SK-N-DZ (cell line): ENCODE measurements around the gene EIF1AY. TPM values are rescaled to one million over a fixed set of nuclear protein-coding genes. Genes with fewer than 3 reads are reported as not detected.
"Not testable (repeated sequence)": the region's sequence is repeated elsewhere in the genome, so short reads cannot be mapped to it uniquely, and the experiment has no call there.

Source experiments
- DNase-seq: peaks from one replicate; pipeline ENCODE4 v3.0.0-alpha.2; 2015; ENCODE audit warnings: low spot score
- polyA plus RNA-seq, 2 experiments: library from polyadenylated mRNA; depleted of rRNA; stranded (reverse); fragments of >200 nt; gene quantifications; 2 replicates each; pipeline ENCODE4 v1.2.3, GENCODE V29; 2014
- small RNA-seq, 2 experiments: library from RNA; depleted of rRNA; stranded (forward); fragments of <200 nt; gene quantifications; one replicate each; pipeline ENCODE3, GENCODE V24; 2014

The EIF1AY gene, protein sequence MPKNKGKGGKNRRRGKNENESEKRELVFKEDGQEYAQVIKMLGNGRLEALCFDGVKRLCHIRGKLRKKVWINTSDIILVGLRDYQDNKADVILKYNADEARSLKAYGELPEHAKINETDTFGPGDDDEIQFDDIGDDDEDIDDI
- not detected in 2 replicates for polyA plus RNA-seq (2014; cell fraction: cytosol; rRNA removed)
- not detected in 2 replicates for polyA plus RNA-seq (2014; cell fraction: nucleus; rRNA removed)

DNA sequence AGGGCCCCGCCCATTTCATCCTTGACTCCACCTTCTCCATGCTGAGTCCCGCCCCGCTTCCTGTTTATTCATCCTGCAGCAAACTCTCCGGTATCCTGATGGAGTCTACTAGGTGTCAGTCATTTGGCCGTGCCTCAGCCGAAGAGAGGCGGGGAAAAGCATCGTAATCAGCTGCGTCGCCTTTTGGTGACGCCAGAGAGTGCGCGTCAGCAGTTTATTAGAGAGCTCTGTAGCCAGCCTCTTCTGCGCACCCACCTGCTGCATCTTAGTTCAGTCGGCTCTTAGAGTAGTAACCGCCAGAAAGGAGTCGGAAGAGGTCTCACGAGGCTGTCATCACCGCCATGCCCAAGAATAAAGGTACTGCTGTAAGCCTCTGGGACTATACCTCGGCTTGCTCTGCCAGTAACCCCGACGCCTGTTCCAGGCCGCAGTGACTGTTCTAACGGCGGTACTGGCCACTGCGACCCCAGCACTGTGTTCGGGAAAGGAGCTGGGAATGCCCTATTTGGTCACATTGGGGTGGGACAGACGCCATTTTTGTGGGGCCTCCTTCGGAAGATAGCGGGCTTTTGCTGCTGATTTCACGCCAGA lies at the start of gene EIF1AY:
TSS of gene EIF1AY (plus strand) at position 246 of the 591 bp plus-strand sequence. CDS start at position 342, 96 bp downstream.
- no peak for DNase-seq

DNA sequence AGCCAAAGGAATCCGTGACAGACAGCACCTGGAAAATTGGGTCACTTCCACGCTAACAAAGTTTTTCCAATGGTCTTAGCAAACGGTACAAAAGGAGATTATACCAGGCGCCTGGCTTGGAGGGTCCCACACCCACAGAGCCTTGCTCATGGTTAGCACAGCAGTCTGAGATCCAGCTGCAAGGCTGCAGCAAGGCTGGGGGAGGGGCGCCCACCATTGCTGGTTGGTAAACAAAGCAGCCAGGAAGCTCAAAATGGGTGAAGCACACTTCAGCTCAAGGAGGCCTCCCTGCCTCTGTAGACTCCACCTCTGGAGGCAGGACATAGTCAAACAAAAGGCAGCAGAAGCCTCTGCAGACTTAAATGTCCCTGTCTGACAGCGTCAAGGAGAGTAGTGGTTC lies 47.1 kb upstream of the EIF1AY start:
- DNase-seq: no peak

DNA sequence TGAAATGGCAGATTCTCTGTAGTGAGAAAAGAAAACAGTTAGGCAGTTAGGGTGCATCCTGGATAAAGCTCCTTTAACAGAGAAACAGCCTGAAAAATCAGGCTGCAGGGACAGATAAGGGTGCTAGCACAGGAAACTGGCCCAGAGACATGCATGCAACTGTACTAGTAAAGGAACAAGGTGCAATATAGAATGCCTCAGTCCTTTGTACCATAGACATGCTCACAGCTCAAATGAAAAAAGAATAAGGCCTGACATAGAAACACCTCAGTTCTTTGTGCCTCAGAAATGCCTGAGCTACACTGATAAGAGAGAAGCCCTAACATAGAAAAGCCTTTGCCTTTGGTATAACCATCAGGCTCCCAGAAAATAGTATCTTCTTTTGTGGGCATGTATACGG lies 37.4 kb upstream of the EIF1AY start:
- DNase-seq: no peak

DNA sequence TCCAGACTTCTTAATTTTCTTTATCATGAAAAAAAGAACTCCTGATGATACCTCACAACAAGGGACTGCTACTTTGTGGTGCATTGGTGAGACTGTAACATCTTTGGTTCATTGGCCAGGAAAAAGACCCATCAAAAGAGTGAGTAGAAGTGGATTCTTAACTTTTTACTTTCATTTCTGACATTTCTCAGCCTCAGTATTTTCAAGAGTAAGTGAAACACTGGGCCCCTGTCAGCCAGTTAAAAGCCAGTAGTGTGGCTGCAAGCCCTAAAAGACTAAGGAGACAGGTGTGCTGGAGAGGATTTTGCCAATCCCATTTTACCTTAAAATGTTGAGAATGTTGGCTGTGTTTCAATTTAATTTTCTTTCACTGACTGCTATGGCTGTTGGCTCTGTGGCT lies 36.6 kb upstream of the EIF1AY start:
- no peak for DNase-seq

DNA sequence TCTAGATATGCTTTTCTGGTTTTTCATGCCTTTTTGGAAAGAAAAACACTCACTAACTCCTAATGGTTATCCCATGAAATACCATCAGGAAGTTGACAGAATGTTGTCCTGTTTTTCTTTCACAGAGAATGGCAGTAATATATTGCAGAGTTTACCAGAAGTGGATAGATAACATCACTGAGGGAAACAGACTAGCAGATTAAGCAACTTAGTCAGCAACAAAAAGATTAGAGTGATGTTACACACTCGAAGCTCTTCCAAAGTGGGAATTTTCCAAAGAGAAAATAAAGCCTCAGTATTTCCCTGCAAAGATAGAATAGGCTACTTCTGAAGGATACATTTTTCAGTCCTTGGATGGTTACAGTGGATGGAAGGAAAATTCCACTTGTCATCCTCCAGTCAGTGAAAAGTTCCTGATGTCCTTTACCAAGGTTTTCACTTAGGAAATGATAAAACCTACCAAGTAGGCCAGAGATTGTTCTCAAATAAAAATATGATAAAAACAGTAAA lies 31.1 kb upstream of the EIF1AY start:
- no peak for DNase-seq

DNA sequence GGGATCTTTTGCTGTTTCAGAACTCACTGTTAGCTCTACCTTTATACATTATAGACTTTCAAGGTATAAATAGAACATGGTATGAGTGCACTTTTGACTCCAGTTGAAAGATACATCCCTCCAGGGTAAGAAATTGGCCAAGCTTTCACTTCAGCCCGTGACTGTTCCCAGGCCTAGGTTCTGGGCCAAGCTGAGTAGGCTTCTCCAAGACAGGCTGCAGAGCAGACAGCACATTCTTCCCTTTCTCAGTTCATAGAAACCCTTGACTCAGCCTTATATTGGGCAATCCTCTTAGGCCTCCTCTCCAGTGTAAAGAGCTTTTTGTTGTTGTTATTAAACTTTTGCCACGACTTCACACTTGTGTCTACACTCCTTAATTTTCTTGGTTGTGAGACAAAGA lies 29.5 kb upstream of the EIF1AY start:
- no peak for DNase-seq

DNA sequence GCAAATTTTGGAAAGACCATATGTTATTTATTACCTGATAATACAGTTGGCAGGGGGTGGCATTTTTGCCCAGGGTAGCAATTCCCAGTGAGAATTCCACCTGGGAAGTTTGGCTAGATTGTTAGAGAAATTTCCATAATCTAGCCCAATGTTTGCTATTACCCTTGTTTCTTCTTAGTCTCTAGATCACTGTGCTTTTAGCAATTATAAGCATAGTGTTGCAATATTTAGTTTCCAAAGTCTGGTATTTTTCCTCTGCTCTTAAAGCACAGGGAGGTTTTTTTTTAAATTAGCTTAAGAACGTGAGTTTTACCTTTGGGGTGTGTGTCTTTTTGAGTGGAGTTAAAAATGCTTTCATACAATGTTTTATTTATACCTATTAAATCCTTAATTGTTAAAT lies 26.3 kb upstream of the EIF1AY start:
- DNase-seq: no peak

DNA sequence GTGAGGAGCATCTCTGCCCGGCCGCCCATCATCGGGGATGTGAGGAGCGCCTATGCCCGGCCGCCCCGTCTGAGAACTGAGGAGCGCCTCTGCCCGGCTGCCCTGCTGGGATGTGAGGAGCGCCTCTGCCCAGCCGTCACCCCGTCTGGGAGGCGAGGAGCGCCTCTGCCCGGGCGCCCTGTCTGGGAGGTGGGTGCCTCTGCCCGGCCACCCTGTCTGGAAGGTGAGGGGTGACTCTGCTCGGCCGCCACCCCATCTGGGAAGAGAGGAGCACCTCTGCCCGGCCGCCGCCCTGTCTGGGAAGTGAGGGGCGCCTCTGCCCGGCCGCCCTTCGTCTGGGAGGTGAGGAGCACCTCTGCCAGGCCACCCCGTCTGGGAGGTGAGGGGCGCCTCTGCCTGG lies 23.7 kb upstream of the EIF1AY start:
- DNase-seq: no peak

DNA sequence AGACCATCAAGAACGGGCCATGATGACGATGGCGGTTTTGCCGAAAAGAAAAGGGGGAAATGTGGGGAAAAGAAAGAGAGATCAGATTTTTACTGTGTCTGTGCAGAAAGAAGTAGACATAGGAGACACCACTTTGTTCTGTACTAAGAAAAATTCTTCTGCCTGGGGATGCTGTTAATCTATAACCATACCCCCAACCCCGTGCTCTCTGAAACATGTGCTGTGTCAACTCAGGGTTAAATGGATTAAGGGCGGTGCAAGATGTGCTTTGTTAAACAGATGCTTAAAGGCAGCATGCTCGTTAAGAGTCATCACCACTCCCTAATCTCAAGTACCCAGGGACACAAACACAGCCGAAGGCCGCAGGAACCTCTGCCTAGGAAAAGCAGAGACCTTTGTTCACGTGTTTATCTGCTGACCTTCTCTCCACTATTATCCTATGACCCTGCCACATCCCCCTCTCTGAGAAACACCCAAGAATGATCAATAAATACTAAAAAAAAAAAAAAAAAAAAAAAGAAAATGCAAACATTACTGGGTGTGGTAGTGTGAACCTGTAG lies 22.7 kb upstream of the EIF1AY start:
- DNase-seq: not testable (repeated sequence)

DNA sequence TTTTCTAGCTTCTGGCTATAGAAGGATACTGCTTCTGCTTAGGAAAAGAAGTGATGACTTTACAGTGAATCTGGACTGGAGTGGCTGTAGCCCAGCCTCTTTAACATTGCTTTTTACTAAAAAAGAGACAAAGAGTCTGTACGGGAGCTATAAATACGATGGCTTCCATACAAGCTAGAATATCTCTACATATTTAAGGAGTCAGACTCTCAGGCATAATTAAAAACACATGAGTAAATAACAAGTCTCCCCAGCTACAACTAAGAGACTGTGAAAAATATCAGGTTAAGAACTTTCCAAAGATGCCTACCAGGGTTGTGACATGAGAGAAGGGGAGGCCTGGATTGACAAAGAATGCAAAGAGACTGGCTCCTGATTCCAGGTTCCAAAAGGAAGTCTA lies 19.8 kb upstream of the EIF1AY start:
- no peak for DNase-seq

DNA sequence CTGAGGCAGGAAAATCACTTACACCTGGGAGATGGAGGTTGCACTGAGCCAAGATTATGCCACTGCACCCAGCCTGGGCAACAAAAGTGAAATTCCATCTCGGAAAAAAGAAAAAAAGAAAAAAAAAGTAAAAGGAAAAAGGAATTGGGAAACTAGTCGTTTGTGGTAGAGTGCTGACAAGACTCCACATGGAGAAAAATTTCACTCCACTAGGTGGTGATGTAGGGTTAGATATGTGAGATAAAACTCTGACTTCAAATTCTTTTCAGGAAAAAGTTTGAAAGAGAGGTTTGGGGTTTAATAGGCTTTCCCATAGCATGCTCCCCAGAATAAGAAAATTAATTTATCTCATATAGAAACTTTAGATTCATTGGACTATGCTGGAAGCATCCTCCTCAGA lies 16.9 kb upstream of the EIF1AY start:
- DNase-seq: no peak

DNA sequence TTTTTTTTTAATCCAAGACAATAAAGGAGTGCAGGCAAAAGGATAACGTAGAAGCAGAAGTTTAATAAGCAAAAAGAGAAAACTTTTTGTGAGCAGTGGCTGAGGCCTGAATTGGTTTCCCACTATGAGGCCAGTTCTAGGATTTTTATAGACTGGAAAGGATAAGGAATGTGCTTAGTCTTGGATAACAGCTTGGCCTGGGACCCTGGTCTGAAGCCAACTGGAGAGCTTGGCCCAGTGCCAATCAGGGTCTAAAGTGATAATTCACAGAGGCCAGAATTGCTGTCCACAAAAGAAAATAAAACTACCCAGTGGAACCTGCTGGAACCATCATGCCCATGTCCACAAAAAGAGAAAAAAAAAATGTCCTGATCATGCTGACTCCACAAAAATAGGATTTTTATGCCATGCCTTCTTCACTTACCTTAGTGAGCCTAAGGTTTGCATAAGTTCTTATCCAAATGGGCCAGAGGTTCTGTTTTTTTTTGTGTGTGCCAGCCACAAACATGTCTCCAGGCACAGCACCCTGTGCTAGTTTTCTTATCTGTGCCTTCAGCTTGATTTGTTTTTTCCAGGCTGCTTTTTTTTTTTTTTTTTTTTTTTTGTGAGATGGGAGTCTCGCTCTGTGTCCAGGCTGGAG lies 15.6 kb upstream of the EIF1AY start:
- no peak for DNase-seq

DNA sequence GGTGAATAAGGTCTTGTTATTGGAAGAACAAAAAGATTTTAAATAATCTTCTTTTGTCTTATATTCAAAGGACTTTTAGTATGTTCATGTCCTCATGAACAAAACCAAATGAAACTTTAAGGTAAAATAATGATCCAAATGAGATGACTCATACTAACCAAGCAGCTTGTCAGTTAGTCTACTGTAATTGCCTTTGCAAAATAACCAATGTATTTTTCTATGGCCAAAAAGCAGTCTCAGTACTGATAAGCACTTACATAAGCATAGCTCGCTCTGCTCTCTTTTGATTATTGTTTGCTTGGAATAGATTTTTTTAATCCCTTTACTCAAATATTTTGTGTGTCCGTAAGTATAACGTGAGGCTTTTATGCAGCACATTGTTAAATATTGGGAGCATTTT lies 4.3 kb upstream of the EIF1AY start:
- no peak for DNase-seq

DNA sequence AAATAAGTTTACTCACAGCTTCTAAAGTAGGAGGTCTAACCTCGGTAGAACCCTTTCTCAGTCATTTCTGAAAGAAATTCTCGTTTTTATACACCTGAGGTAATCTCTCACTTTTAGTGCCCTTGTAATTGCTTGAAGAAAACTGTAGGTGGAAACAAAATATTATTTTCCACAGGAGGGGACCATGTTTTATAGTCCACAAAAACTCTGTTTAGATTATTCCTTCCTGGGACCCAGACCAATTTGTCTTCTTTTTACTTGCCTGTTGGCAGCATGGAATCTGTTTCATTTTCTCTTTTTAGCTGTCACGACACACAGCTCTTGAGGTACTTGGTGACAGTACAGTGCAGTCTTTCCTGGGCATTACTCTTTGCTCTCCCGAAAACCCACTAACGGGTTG lies 930 bp downstream of the EIF1AY start:
- no peak for DNase-seq

DNA sequence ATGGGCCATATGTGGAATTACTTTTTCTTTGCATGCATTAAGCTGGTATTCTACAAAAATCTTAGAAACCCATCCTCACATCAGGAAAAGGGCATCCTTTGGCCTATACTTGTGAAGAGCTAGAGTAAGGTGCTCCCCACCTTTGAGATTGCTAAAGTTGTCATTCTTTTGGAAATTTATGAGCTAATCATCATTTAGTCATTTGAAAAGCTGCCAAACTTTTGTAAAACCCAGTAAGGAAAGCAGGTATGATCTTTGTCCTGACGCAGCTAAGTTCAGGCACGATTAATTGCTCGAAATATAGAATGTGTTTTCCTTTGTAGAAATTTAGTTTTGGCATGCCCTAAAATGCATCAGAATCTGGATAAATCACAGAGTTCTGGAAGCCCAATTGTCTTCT lies 2.6 kb downstream of the EIF1AY start:
- DNase-seq: no peak

DNA sequence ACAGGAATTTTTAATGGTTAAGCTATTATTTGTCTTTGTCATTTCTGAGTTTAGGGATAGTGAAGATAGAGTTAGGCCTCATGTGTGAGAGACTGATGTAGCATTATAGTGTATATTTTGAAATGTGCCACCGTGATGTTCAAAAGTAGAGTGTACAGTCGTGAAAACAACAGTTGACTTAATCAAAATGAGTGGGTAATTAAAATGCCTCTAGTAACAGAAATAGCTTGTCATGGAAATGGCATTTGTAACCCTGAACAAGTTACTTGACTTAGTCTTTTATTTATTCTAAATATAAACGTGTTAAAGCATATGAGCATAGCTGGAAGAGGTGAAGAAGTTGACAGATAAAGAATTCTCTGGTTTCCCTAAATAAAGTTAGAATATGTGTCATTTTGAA lies 6.1 kb downstream of the EIF1AY start:
- DNase-seq: no peak

DNA sequence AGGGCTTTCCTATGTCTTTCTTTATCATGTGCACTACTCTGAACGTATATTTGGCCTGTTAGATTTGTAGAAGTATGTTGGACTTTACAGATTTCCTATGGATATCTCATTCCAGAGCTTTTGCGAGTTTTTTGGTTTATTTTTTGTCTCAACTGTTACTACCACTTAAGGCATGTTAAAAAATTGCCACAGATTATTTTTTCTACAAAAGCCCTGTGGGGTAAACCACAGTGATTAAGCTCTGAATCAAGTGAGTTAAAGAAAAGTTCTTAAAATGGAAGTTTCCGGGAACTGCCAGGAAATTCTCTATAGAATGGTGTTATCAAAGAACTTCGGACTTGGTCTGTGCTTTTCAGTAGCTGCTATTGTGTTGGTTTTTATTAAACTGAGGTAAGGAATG lies 10.6 kb downstream of the EIF1AY start:
- no peak for DNase-seq

Small RNAs within 50 kb of the gene (small RNA-seq; reads per million reads assigned to genes)
- gene KDM5DP1: 0 reads per million in 2 experiments
